Activated CD8-positive, alpha-beta memory T cell treated with anti-CD3 and anti-CD28 coated beads for 36 hours (primary cell): ENCODE measurements around the gene ZSCAN2. TPM values are rescaled to one million over a fixed set of nuclear protein-coding genes. Genes with fewer than 3 reads are reported as not detected.

Experiments
- CTCF ChIA-PET: fragments of 350-600 bp; sonication (Branson Sonifier 250); formaldehyde crosslinking; loops from one replicate; lab custom pipeline; 2021; ENCODE audit warnings: antibody characterized with exemption; lab: Charles Lee
- POLR2A ChIA-PET: fragments of 350-600 bp; sonication (Branson Sonifier 250); formaldehyde crosslinking; loops from one replicate; lab custom pipeline; 2021; ENCODE audit warnings: antibody characterized with exemption; lab: Charles Lee
- total RNA-seq, 2 experiments: library from RNA; stranded (reverse); gene quantifications; one replicate each; pipeline ENCODE4 v1.2.3, GENCODE V29; 2021

Gene ZSCAN2
- total RNA-seq, 2 experiments from 2014 or later: 13.1 TPM

DNA sequence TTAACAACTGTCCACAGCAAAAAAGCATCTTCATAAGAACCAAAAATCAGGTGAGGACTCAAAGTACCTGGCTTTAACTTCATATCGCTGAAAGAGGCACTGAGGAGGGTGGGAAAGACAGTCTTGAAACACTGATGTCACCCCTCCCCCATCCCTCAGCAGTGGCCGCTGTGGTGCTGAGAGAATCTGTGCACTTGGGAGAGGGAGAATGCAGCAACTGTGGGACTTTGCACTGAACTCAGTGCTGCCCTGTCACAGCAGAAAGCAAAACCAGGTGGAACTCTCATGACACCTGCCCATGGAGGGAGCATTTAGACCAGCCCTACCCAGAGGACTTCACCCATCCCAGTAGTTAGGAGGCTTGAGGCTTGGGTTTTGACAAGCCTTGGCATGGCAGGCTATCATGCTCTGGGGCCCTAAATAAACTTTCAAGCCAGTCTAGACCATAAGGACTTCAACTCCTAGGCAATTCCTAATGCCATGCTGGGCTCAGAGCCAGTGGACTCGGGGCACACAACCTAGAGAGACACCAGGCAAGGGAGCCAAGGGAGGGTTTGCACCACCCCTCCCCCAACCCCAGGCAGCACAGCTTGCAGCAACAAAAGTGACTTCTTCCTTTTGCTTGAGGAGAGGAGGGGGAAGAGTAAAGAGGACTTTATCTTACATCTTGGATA, 6.1 kb upstream of the ZSCAN2 start:
- POLR2A ChIA-PET: interaction anchor here (0.5 to 0.6 kb wide), 2 partner anchors 42 to 108 kb away, joined by 4 to 5 read pairs; no protein-coding TSS in a partner anchor
- CTCF ChIA-PET: interaction anchor here (0.7 to 1.5 kb wide), 2 partner anchors 69 to 334 kb away, joined by 3 to 4 read pairs; no protein-coding TSS in a partner anchor

GRCh38 chr15:84595660-84596059, 5.1 kb upstream of the ZSCAN2 start:
- POLR2A ChIA-PET: no interaction called here
- CTCF ChIA-PET: no interaction called here

GRCh38 chr15:84597296-84597695, 3.5 kb upstream of the ZSCAN2 start:
- POLR2A ChIA-PET: interaction anchor here (0.6 kb wide), 1 partner anchor 805 kb away, joined by 3 read pairs; no protein-coding TSS in a partner anchor
- CTCF ChIA-PET: no interaction called here

GRCh38 chr15:84598250-84598649, 2.6 kb upstream of the ZSCAN2 start:
- CTCF ChIA-PET: interaction anchor here (0.8 to 2.2 kb wide), 4 partner anchors 10 to 138 kb away, joined by 3 to 8 read pairs (median 4); no protein-coding TSS in a partner anchor

GRCh38 chr15:84598993-84599392, 1.8 kb upstream of the ZSCAN2 start:
- POLR2A ChIA-PET: interaction anchor here (0.6 kb wide), 2 partner anchors 33 to 59 kb away, joined by 3 to 4 read pairs; partner anchors contain the start of gene NMB

More at GRCh38 chr15:84598250-84598649, 2.6 kb upstream of the ZSCAN2 start:
- POLR2A ChIA-PET: interaction anchor here (0.6 kb wide), 2 partner anchors 34 to 60 kb away, joined by 3 to 4 read pairs; partner anchors contain the start of gene NMB

GRCh38 chr15:84599906-84600305, 903 bp upstream of the ZSCAN2 start:
- POLR2A ChIA-PET: interaction anchor here (0.6 to 0.8 kb wide), 2 partner anchors 54 to 391 kb away, joined by 3 to 4 read pairs; no protein-coding TSS in a partner anchor
- CTCF ChIA-PET: interaction anchor here (1.2 to 2.2 kb wide), 6 partner anchors 29 to 328 kb away, joined by 3 to 8 read pairs (median 3); no protein-coding TSS in a partner anchor

More at GRCh38 chr15:84598993-84599392, 1.8 kb upstream of the ZSCAN2 start:
- CTCF ChIA-PET: interaction anchor here (0.8 to 2.2 kb wide), 7 partner anchors 28 to 151 kb away, joined by 3 to 8 read pairs (median 3); partner anchors contain the start of gene WDR73

DNA sequence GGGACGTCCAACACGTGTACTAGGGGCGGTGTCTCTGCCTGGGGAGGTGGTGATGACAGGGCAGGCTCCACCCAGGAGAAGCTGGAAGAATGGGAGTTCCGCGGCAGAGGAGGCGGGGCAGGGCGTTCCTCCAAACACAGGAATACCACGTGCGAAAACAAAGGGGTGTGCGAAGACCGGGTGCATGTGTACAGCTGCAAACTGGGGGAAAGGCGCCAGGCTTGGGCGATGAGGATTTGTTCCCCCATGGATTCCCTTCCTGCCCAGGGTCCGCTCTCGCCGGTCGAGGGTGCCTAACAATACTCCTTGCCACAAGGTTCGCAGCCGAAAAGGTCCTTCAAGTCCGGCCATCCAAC, 500 bp upstream of the ZSCAN2 start:
- CTCF ChIA-PET: interaction anchor here (1.2 to 1.6 kb wide), 4 partner anchors 24 to 328 kb away, joined by 3 read pairs; no protein-coding TSS in a partner anchor
- POLR2A ChIA-PET: interaction anchor here (0.8 kb wide), 1 partner anchor 54 kb away, joined by 3 read pairs; no protein-coding TSS in a partner anchor

DNA sequence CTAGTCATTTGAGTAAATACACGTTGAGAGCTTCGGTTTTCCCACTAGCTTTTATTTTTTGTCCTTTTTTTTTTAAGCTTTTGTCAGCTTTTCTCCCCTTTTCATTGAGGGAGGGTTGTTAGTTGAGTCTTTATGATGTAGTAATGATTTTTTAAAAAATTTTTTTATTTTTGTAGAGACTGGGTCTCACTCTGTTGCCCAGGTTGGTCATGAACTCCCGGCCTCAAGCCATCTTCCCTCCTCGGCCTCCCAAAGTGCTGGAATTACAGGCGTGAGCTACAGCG, 688 bp downstream of the ZSCAN2 start:
- POLR2A ChIA-PET: interaction anchor here (0.5 to 1.1 kb wide), 2 partner anchors 30 to 146 kb away, joined by 4 to 6 read pairs; no protein-coding TSS in a partner anchor
- CTCF ChIA-PET: interaction anchor here (0.5 to 1.6 kb wide), 7 partner anchors 10 to 57 kb away, joined by 3 to 6 read pairs (median 3); partner anchors contain the start of gene NMB

GRCh38 chr15:84603630-84604379, 3.0 kb downstream of the ZSCAN2 start:
- POLR2A ChIA-PET: no interaction called here
- CTCF ChIA-PET: interaction anchor here (1.4 to 2.9 kb wide), 3 partner anchors 54 to 372 kb away, joined by 4 to 9 read pairs (median 4); partner anchors contain the start of genes NMB and ZNF592

DNA sequence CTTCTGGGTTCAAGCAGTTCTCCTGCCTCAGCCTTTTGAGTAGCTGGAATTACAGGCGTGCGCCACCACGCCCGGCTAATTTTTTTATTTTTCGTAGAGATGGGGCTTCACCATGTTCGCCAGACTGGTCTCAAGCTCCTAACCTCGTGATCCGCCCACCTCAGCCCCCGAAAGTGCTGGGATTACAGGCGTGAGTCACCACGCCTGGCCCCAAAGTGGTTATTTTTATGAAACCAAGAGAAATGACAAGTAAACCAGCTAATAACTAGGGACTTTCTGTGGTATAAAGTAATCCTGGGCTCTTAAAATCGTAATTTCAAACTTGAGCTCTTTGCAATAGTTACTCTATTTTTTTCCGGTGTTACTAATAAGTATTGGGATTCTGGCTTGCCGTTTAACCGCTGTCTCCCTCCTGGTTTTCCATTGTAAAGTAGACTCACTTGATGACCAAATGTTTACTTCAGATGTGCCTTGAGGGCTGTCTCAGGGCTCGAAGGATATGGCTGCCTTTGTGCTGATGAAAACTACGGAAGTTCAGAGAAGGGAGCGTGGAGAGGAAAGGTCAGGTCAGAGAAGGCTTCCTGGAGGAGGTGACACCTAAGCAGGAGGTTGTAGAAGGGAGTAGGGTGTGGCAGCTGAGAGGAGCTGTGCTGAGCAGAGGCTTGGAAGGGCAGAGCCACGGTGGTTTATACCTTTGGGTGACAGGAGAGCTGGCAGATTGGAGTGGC, 4.2 kb downstream of the ZSCAN2 start:
- ChIA-PET POLR2A (interaction anchor here (0.7 to 1.6 kb wide), 8 partner anchors 20 to 156 kb away, joined by 3 to 7 read pairs (median 4); partner anchors contain the start of genes SEC11A and WDR73), CTCF (interaction anchor here (0.8 to 2.9 kb wide), 11 partner anchors 12 to 444 kb away, joined by 3 to 9 read pairs (median 4); partner anchors contain the start of genes NMB, WDR73 and ZNF592)

- CTCF ChIA-PET: interaction anchor here (0.6 to 2.9 kb wide), 10 partner anchors 8 to 444 kb away, joined by 3 to 9 read pairs (median 3); partner anchors contain the start of genes NMB, WDR73 and ZNF592
- POLR2A ChIA-PET: interaction anchor here (0.5 to 1.6 kb wide), 6 partner anchors 20 to 130 kb away, joined by 3 to 5 read pairs (median 4); partner anchors contain the start of genes SEC11A and WDR73
Observed at GRCh38 chr15:84605554-84605882, 4.7 kb downstream of the ZSCAN2 start.

GRCh38 chr15:84606653-84607120, 5.9 kb downstream of the ZSCAN2 start:
- POLR2A ChIA-PET: no interaction called here

DNA sequence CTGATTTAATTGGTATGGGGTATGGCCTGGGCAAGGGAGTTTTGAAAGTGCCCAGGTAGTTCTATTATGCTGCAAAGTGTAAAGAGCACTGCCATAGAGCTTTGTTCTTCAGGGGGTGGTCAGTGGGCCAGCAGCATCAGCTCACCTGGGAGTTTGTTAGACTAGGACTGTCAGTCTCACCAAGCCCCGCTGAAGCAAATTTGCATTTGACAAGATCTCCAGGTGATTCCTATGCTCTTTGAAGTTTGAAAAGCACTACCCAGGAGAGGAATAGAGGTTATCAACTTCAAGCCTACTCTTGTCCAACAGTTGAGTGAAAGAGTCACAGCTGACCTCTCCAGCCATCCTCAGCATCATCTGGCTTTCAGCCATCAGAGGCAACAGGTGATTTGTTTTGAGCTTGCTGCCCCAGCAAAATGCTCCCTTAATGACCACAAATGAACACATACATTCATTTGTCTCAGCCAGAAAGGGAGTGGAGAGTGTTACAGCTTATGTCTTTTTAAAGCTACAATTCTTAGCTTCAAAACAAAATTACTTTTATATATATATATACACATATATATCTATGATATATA, 8.0 kb downstream of the ZSCAN2 start:
- ChIA-PET CTCF (no interaction called here), POLR2A (no interaction called here)

More at GRCh38 chr15:84606653-84607120, 5.9 kb downstream of the ZSCAN2 start:
- CTCF ChIA-PET: interaction anchor here (0.5 to 0.7 kb wide), 2 partner anchors 55 to 141 kb away, joined by 3 to 4 read pairs; no protein-coding TSS in a partner anchor

DNA sequence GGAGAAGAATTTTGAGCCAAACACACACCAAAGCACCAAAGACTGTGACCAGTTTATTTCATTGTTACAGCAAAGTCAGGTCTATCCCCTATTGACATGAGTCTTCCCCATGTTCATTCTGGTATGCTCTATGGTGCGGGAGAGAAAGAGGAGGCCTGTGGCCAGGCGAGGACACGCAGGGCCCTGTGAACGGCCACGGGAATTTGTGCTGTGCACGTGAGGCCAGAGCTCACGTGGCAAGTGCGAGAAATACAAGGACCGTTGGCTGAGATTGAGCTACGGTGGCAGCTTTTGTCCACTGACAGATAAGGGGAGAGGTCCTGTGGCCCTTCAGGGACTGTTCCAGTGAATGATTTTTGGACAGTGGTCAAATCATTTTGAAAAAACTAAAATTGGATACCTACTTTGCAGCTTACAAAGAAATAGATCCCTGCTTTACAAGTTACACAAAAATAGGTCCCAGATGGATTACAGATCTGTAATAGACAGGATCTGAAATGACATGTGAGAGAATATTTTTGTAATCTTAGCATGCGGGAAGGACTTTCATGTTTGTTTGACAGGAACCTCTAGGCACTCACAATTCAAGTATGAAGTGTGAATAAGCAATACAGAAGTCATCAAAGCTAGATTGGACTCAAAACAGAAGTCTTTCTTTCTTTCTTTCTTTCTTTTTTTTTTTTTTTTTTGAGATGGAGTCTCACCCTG, 9.2 kb downstream of the ZSCAN2 start:
- CTCF ChIA-PET: interaction anchor here (1.2 kb wide), 1 partner anchor 21 kb away, joined by 3 read pairs; no protein-coding TSS in a partner anchor
- POLR2A ChIA-PET: no interaction called here

DNA sequence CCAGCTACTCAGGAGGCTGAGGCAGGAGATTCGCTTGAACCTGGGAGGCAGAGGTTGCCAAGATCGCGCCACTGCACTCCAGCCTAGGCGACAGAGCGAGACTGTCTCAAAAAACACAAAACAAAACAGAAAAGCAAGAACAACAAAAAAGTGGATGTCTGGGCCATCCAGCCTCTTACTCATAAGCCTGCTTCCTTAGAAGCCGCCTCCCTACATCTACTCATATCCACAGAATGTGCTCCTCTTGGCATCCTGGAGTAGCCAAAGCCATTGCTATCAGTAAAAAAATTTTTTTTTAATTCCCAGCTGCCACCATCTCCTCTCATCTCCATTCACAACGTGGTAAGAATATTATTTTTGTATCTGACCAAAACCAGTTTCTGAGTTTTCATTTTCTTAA, 10.8 kb downstream of the ZSCAN2 start:
- ChIA-PET CTCF (no interaction called here), POLR2A (interaction anchor here (1.0 kb wide), 1 partner anchor 19 kb away, joined by 3 read pairs; no protein-coding TSS in a partner anchor)

GRCh38 chr15:84616235-84616634, 15.4 kb downstream of the ZSCAN2 start:
- ChIA-PET POLR2A (no interaction called here), CTCF (interaction anchor here (0.8 kb wide), 1 partner anchor 11 kb away, joined by 3 read pairs; no protein-coding TSS in a partner anchor)

DNA sequence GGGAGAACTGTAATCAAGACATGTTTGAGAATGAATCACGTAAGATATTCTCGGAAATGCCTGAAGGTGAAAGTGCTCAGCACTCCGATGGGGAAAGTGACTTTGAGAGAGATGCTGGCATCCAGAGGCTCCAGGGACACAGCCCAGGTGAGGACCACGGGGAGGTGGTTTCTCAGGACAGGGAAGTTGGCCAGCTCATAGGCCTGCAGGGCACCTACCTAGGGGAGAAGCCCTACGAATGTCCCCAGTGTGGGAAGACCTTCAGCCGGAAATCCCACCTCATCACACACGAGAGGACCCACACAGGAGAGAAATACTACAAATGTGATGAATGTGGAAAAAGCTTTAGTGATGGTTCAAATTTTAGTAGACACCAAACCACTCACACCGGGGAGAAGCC, 19.8 kb downstream of the ZSCAN2 start:
- POLR2A ChIA-PET: no interaction called here
- CTCF ChIA-PET: interaction anchor here (0.6 to 1.7 kb wide), 2 partner anchors 11 to 658 kb away, joined by 3 to 8 read pairs; no protein-coding TSS in a partner anchor
